PC-3 (cell line): Measurements from ENCODE around the gene UNK. TPM values are rescaled to one million over a fixed set of nuclear protein-coding genes. Genes with fewer than 3 reads are reported as not detected.

Source experiments
- ATAC-seq: fragments of 200-7000 bp; cut with Tn5 transposase; 2 replicates; pipeline ENCODE4 v1.9.1; 2020; ENCODE audit warnings: mild to moderate bottlenecking, moderate library complexity
- BruUV-seq: library from RNA; stranded (reverse); fragments of 400-500 nt; replicated peaks from 2 replicates; lab custom pipeline; 2021; lab: Mats Ljungman, UMichigan
- CTCF ChIA-PET: fragments of 300-600 bp; sonication (Branson Sonifier 250); formaldehyde crosslinking; loops from one replicate; lab custom pipeline; 2022; ENCODE audit warnings: antibody characterized with exemption; lab: Charles Lee
- POLR2A ChIA-PET: fragments of 300-600 bp; sonication (Branson Sonifier 250); formaldehyde crosslinking; loops from one replicate; lab custom pipeline; 2022; ENCODE audit warnings: antibody characterized with exemption; ENCODE audit not compliant: unreplicated experiment; lab: Charles Lee
- DNase-seq: peaks from one replicate; pipeline ENCODE4 v3.0.0-alpha.2; 2015
- H2AFZ ChIP-seq: fragments of 300-600 bp; sonication (generic); 2 replicates; pipeline ENCODE4 v1.6.0; 2016; ENCODE audit warnings: antibody characterized with exemption, low read length
- H3F3A ChIP-seq: fragments of 300-600 bp; sonication (generic); one replicate; pipeline ENCODE4 v1.6.0; 2017; ENCODE audit warnings: antibody characterized with exemption, low read length, control low read depth, mild to moderate bottlenecking; ENCODE audit not compliant: unreplicated experiment
- H3K27ac ChIP-seq: fragments of 300-600 bp; sonication (generic); 2 replicates; pipeline ENCODE4 v1.5.1; 2016; ENCODE audit warnings: mild to moderate bottlenecking, low read length
- H3K27me3 ChIP-seq: fragments of 300-600 bp; sonication (generic); 2 replicates; pipeline ENCODE4 v1.6.1; 2016; ENCODE audit warnings: low read length, mixed read lengths
- H3K36me3 ChIP-seq: fragments of 300-600 bp; sonication (generic); 2 replicates; pipeline ENCODE4 v1.6.1; 2016; ENCODE audit warnings: low read depth, mixed run types, low read length, mixed read lengths
- H3K4me1 ChIP-seq: fragments of 300-600 bp; sonication (generic); 2 replicates; pipeline ENCODE4 v1.5.1; 2016; ENCODE audit warnings: low read length; ENCODE audit not compliant: insufficient read depth
- H3K4me2 ChIP-seq: fragments of 300-600 bp; sonication (generic); 2 replicates; pipeline ENCODE4 v1.6.0; 2016; ENCODE audit warnings: low read length
- H3K4me3 ChIP-seq: fragments of 300-600 bp; sonication (generic); 2 replicates; pipeline ENCODE4 v1.5.1; 2016; ENCODE audit warnings: mild to moderate bottlenecking, low read length, mixed read lengths
- H3K79me2 ChIP-seq: fragments of 300-600 bp; sonication (generic); 2 replicates; pipeline ENCODE4 v1.6.1; 2017; ENCODE audit warnings: low read length, mixed read lengths
- H3K9ac ChIP-seq: fragments of 300-600 bp; sonication (generic); 2 replicates; pipeline ENCODE4 v1.6.0; 2016; ENCODE audit warnings: mild to moderate bottlenecking, low read length
- H3K9me2 ChIP-seq: fragments of 300-600 bp; sonication (generic); replicated peaks from 2 replicates; pipeline ENCODE4 v1.6.1; 2016; ENCODE audit warnings: mixed run types, low read length, mixed read lengths
- H3K9me3 ChIP-seq: fragments of 300-600 bp; sonication (generic); 2 replicates; pipeline ENCODE4 v1.6.1; 2016; ENCODE audit warnings: low read length, mixed read lengths
- H4K20me1 ChIP-seq: fragments of 300-600 bp; sonication (generic); 2 replicates; pipeline ENCODE4 v1.6.1; 2016; ENCODE audit warnings: low read length, mixed read lengths
- CTCF ChIP-seq: fragments of 300-600 bp; sonication (generic); conservative IDR thresholded peaks from 2 replicates; pipeline ENCODE4 v1.5.1; 2017; ENCODE audit warnings: antibody characterized with exemption, low read depth, mild to moderate bottlenecking, low read length
- EZH2 ChIP-seq: fragments of 300-600 bp; sonication (generic); IDR thresholded peaks from one replicate; pipeline ENCODE4 v1.6.1; 2017; ENCODE audit warnings: antibody characterized with exemption, mild to moderate bottlenecking, low read length; ENCODE audit not compliant: unreplicated experiment
- EZH2phosphoT487 ChIP-seq: fragments of 300-600 bp; sonication (generic); IDR thresholded peaks from 2 replicates; pipeline ENCODE4 v1.6.1; 2018; ENCODE audit warnings: mild to moderate bottlenecking, antibody characterized with exemption, low read length, borderline replicate concordance
- intact Hi-C: fragments of 100-400 bp; cut with micrococcal nuclease; formaldehyde crosslinking; loops from 2 replicates; pipeline ENCODE4 v1.9.0; 2023
- total RNA-seq: library from RNA; depleted of rRNA; stranded (reverse); fragments of >200 nt; gene quantifications from 2 replicates; pipeline ENCODE4 v1.2.3, GENCODE V29; 2014

The UNK gene
- total RNA-seq, 1 experiment from 2014 or later, result 21.8 TPM

GRCh38 chr17:75848523-75849278 lies 64.1 kb downstream of the UNK start:
- Histone ChIP-seq H3K27ac (no peak overlapping the region), H4K20me1 (no peaks in the 10 kb centered on the region), H3K79me2 (peaks cover 18% of the 10 kb centered on the region), H3K27me3 (no peaks in the 10 kb centered on the region), H3K9ac (no peak overlapping the region), H3K4me1 (peaks cover 45% of the 10 kb centered on the region), H3K4me2 (no peak overlapping the region), H3K9me2 (no peaks in the 10 kb centered on the region), H3K9me3 (no peaks in the 10 kb centered on the region), H2AFZ (no peak overlapping the region), H3K4me3 (no peak overlapping the region), H3F3A (peaks cover 5% of the 10 kb centered on the region), H3K36me3 (peaks cover 31% of the 10 kb centered on the region; the same call in 1 of the 2 replicates)
- ATAC-seq (no peak), DNase-seq (peak; percentile 85)
- intact Hi-C loops, result loop anchor here (5.0 kb wide), 1 partner anchor 76 kb away; no protein-coding TSS in a partner anchor
- ChIA-PET POLR2A (interaction anchor here (0.6 kb wide), 1 partner anchor 69 kb away, joined by 5 read pairs; no protein-coding TSS in a partner anchor), CTCF (interaction anchor here (1.0 kb wide), 2 partner anchors 19 to 20 kb away, joined by 3 to 4 read pairs; no protein-coding TSS in a partner anchor)
- BruUV-seq, result no TSS peak
- TF ChIP-seq EZH2phosphoT487 (no peak), CTCF (peak; percentile 96)

- no peaks in the 10 kb centered on the region for H3K9me3 ChIP-seq
- CTCF ChIA-PET, result interaction anchor here (1.0 kb wide), 1 partner anchor 21 kb away, joined by 3 read pairs; no protein-coding TSS in a partner anchor
- no peak overlapping the region for H3K9ac ChIP-seq
- peaks cover 45% of the 10 kb centered on the region for H3K4me1 ChIP-seq
- H2AFZ ChIP-seq, result no peak overlapping the region
- intact Hi-C loops, result loop anchor here (5.0 kb wide), 1 partner anchor 77 kb away; no protein-coding TSS in a partner anchor
- ATAC-seq (no peak), DNase-seq (no peak)
- peaks cover 5% of the 10 kb centered on the region for H3F3A ChIP-seq
- H3K9me2 ChIP-seq, result no peaks in the 10 kb centered on the region
- TF ChIP-seq CTCF (no peak), EZH2 (no peak), EZH2phosphoT487 (no peak)
- POLR2A ChIA-PET, result no interaction called here
- H3K4me2 ChIP-seq, result no peak overlapping the region
- peaks cover 31% of the 10 kb centered on the region; the same call in 1 of the 2 replicates for H3K36me3 ChIP-seq
- BruUV-seq, result no TSS peak
- no peak overlapping the region for H3K4me3 ChIP-seq
- H3K27me3 ChIP-seq, result no peaks in the 10 kb centered on the region
- H3K27ac ChIP-seq, result no peak overlapping the region
- H3K79me2 ChIP-seq, result peaks cover 18% of the 10 kb centered on the region
- no peaks in the 10 kb centered on the region for H4K20me1 ChIP-seq
These were observed 64.7 kb downstream of the UNK start for GRCh38 chr17:75849279-75849646.

GRCh38 chr17:75849724-75850123 lies 65.1 kb downstream of the UNK start:
- Histone ChIP-seq H3K9me3 (no peaks in the 10 kb centered on the region), H2AFZ (no peak overlapping the region), H3K4me3 (no peak overlapping the region), H4K20me1 (no peaks in the 10 kb centered on the region), H3K4me2 (no peak overlapping the region), H3K4me1 (peaks cover 45% of the 10 kb centered on the region), H3K9ac (no peak overlapping the region), H3K27me3 (no peaks in the 10 kb centered on the region), H3K79me2 (peaks cover 22% of the 10 kb centered on the region), H3K27ac (no peak overlapping the region), H3K9me2 (no peaks in the 10 kb centered on the region), H3F3A (peaks cover 5% of the 10 kb centered on the region), H3K36me3 (peaks cover 31% of the 10 kb centered on the region; the same call in 1 of the 2 replicates)
- no peak for DNase-seq
- CTCF ChIA-PET, result interaction anchor here (1.0 kb wide), 1 partner anchor 21 kb away, joined by 3 read pairs; no protein-coding TSS in a partner anchor
- intact Hi-C loops, result loop anchor here (5.0 kb wide), 1 partner anchor 77 kb away; no protein-coding TSS in a partner anchor
- no TSS peak for BruUV-seq
- POLR2A ChIA-PET, result no interaction called here
- TF ChIP-seq EZH2phosphoT487 (no peak), CTCF (no peak), EZH2 (no peak)
- no peak for ATAC-seq
